B cell (primary cell): ENCODE results near the gene ALDOB. TPM values are rescaled to one million over a fixed set of nuclear protein-coding genes. Genes with fewer than 3 reads are reported as not detected.

Source experiments
- ATAC-seq: fragments of 200-7000 bp; cut with Tn5 transposase; one replicate; pipeline ENCODE4 v1.10.0; 2021; ENCODE audit warnings: low read depth, mild to moderate bottlenecking, moderate number of reproducible peaks, moderate library complexity
- CTCF ChIA-PET: fragments of 350-600 bp; sonication (Branson Sonifier 250); formaldehyde crosslinking; loops from one replicate; lab custom pipeline; 2021; ENCODE audit warnings: antibody characterized with exemption, inconsistent platforms; lab: Charles Lee
- POLR2A ChIA-PET: fragments of 350-600 bp; sonication (Branson Sonifier 250); formaldehyde crosslinking; loops from one replicate; lab custom pipeline; 2021; ENCODE audit warnings: antibody characterized with exemption; lab: Charles Lee
- DNase-seq: peaks from one replicate; pipeline ENCODE4 v3.0.0; 2013
- H2AFZ ChIP-seq: 2 replicates; pipeline ENCODE4 v1.6.1; 2012; ENCODE audit warnings: mild to moderate bottlenecking, low read depth, low read length; ENCODE audit not compliant: insufficient read depth, poor library complexity, severe bottlenecking
- H3K27ac ChIP-seq, 2 donors: 1 replicate in 1 of 2; 2 replicates in 1 of 2; pipeline ENCODE4 v1.5.1; 2012 to 2013; ENCODE audit warnings: low read length in 2 of 2, mild to moderate bottlenecking in 2 of 2, moderate library complexity in 1 of 2
- H3K27me3 ChIP-seq, 4 experiments: fragments of 200-600 bp in 1 of 4; sonication (generic) in 1 of 4; replicated peaks in 1 of 4; 1 replicate in 2 of 4; 2 replicates in 2 of 4; pipeline versions ENCODE4 v1.6.1 to v1.7.0; 2013 to 2016; ENCODE audit warnings: low read length in 3 of 4, mild to moderate bottlenecking in 2 of 4, mixed read lengths in 1 of 4, moderate library complexity in 1 of 4; ENCODE audit not compliant: insufficient read depth in 4 of 4, control insufficient read depth in 3 of 4; ENCODE audit errors: control extremely low read depth in 1 of 4
- H3K36me3 ChIP-seq, 2 experiments: replicated peaks in 1 of 2; 1 replicate in 1 of 2; 2 replicates in 1 of 2; pipeline versions ENCODE4 v1.6.1 to v1.7.1; 2013; ENCODE audit warnings: low read length in 1 of 2; ENCODE audit not compliant: insufficient read depth in 2 of 2, control insufficient read depth in 1 of 2; ENCODE audit errors: control extremely low read depth in 1 of 2, extremely low read depth in 1 of 2
- H3K4me1 ChIP-seq, 2 donors: fragments of 200-600 bp in 1 of 2; sonication (generic) in 1 of 2; 1 replicate in 1 of 2; 2 replicates in 1 of 2; pipeline versions ENCODE4 v1.5.1 to v1.6.1; 2013 to 2017; ENCODE audit warnings: low read length in 2 of 2; ENCODE audit not compliant: control insufficient read depth in 2 of 2, insufficient read depth in 2 of 2
- H3K4me2 ChIP-seq: replicated peaks from 2 replicates; pipeline ENCODE3; 2012; ENCODE audit warnings: mild to moderate bottlenecking, low read depth, low read length; ENCODE audit not compliant: poor library complexity, severe bottlenecking
- H3K4me3 ChIP-seq, 5 experiments: fragments of 200-600 bp in 1 of 5; sonication (generic) in 1 of 5; 1 replicate in 3 of 5; 2 replicates in 2 of 5; pipeline versions ENCODE4 v1.5.1 to v1.7.0; 2011 to 2016; ENCODE audit warnings: low read length in 4 of 5, mild to moderate bottlenecking in 4 of 5, low read depth in 2 of 5, control low read depth in 1 of 5, moderate library complexity in 1 of 5; ENCODE audit not compliant: insufficient read depth in 1 of 5; ENCODE audit errors: control extremely low read depth in 1 of 5, extremely low read depth in 1 of 5
- H3K79me2 ChIP-seq: fragments of 200-600 bp; sonication (generic); one replicate; pipeline ENCODE4 v1.6.0; 2016; ENCODE audit warnings: low read length; ENCODE audit not compliant: control insufficient read depth, insufficient read depth
- H3K9ac ChIP-seq: fragments of 200-600 bp; sonication (generic); 2 replicates; pipeline ENCODE4 v1.6.1; 2017; ENCODE audit warnings: mild to moderate bottlenecking, low read length, moderate library complexity
- H3K9me3 ChIP-seq, 3 donors: one replicate each; pipeline versions ENCODE4 v1.6.1 to v1.7.1; 2013; ENCODE audit warnings: low read length in 2 of 3; ENCODE audit not compliant: control insufficient read depth in 2 of 3, insufficient read depth in 1 of 3; ENCODE audit errors: control extremely low read depth in 1 of 3
- H4K20me1 ChIP-seq: 2 replicates; pipeline ENCODE4 v1.6.0; 2012; ENCODE audit warnings: mild to moderate bottlenecking, low read length; ENCODE audit not compliant: insufficient read depth, control insufficient read depth, poor library complexity, severe bottlenecking
- H3K27ac Mint-ChIP-seq: one replicate; pipeline ENCODE4 v1.8.0; 2021; ENCODE audit warnings: mixed read lengths
- H3K27me3 Mint-ChIP-seq: one replicate; pipeline ENCODE4 v1.8.0; 2021; ENCODE audit warnings: mixed read lengths
- H3K4me1 Mint-ChIP-seq: one replicate; pipeline ENCODE4 v1.8.0; 2021; ENCODE audit warnings: mixed read lengths
- H3K4me3 Mint-ChIP-seq: one replicate; pipeline ENCODE4 v1.8.0; 2021; ENCODE audit warnings: mixed read lengths
- H3K9me3 Mint-ChIP-seq: one replicate; pipeline ENCODE4 v1.8.0; 2022; ENCODE audit warnings: mixed read lengths; ENCODE audit not compliant: insufficient read depth
- CTCF ChIP-seq: fragments of 200-600 bp; IDR thresholded peaks from one replicate; pipeline ENCODE4 v1.8.0; 2022; ENCODE audit warnings: antibody characterized with exemption, mild to moderate bottlenecking
- EZH2 ChIP-seq: IDR thresholded peaks from 2 replicates; pipeline ENCODE4 v1.6.1; 2012; ENCODE audit warnings: borderline replicate concordance, low read depth, mild to moderate bottlenecking, moderate library complexity, low read length; ENCODE audit not compliant: insufficient read depth, poor library complexity, severe bottlenecking
- WGBS: methylation state at CpG from one replicate; pipeline ENCODE4 v1.1.5; 2013; ENCODE audit warnings: missing lambda C conversion rate; ENCODE audit not compliant: insufficient coverage; 5-methylcytosine and 5-hydroxymethylcytosine counted together
- intact Hi-C: fragments of 100-400 bp; cut with micrococcal nuclease; formaldehyde crosslinking; loops from one replicate; pipeline ENCODE4 v1.10.0; 2022
- polyA plus RNA-seq: library from polyadenylated mRNA; depleted of rRNA; stranded (reverse); fragments of >200 nt; gene quantifications from 2 replicates; pipeline ENCODE4 v1.2.3, GENCODE V29; 2012
- total RNA-seq, 2 donors: library from RNA; stranded (reverse); fragments of 120-200 nt in 1 of 2; gene quantifications; 1 replicate in 1 of 2; 2 replicates in 1 of 2; pipeline versions ENCODE4 v1.2.3 to v1.2.4, GENCODE V29; 2013 to 2022

ALDOB gene
- total and polyA plus RNA-seq, 2 donors (not counting 1 experiment from before 2014, with no cell fraction given): not detected

- H3K4me1 Mint-ChIP-seq: peaks cover 12% of the 10 kb centered on the region
- Histone ChIP-seq H3K4me2 (no peak overlapping the region), H3K4me3 (no peak overlapping the region), H3K27me3 (peaks cover 0 to 34% (median 28%) of the 10 kb centered on the region in 4 experiments), H4K20me1 (no peaks in the 10 kb centered on the region), H2AFZ (no peak overlapping the region), H3K4me1 (peaks cover 10 to 12% of the 10 kb centered on the region in 2 donors), H3K79me2 (no peaks in the 10 kb centered on the region), H3K9me3 (peaks cover 0 to 4% (median 0%) of the 10 kb centered on the region in 3 donors), H3K9ac (no peak overlapping the region), H3K36me3 (no peaks in the 10 kb centered on the region), H3K27ac (no peak overlapping the region)
- ChIA-PET POLR2A (no interaction called here), CTCF (interaction anchor here (1.9 kb wide), 1 partner anchor 12 kb away, joined by 6 read pairs; no protein-coding TSS in a partner anchor)
- DNase-seq: no peak
- intact Hi-C loops: loop anchor here (5.0 kb wide), 1 partner anchor 49 kb away; the partner anchor contains the start of genes MRPL50 and ZNF189
- no peak overlapping the region for H3K27ac Mint-ChIP-seq
- ATAC-seq: no peak
- H3K9me3 Mint-ChIP-seq: no peaks in the 10 kb centered on the region
- TF ChIP-seq EZH2: no peak
- no peak for TF ChIP-seq CTCF
- H3K27me3 Mint-ChIP-seq: peaks cover 64% of the 10 kb centered on the region
- H3K4me3 Mint-ChIP-seq: no peak overlapping the region
These were observed 11.2 kb upstream of the ALDOB start for GRCh38 chr9:101446732-101447131.

- no peaks in the 10 kb centered on the region for H3K9me3 Mint-ChIP-seq
- ATAC-seq: no peak
- ChIA-PET POLR2A (no interaction called here), CTCF (interaction anchor here (1.9 kb wide), 1 partner anchor 13 kb away, joined by 6 read pairs; no protein-coding TSS in a partner anchor)
- H3K9me3 ChIP-seq: peaks cover 0 to 4% (median 0%) of the 10 kb centered on the region in 3 donors
- no peak for DNase-seq
- peaks cover 0 to 36% (median 27%) of the 10 kb centered on the region in 4 experiments for H3K27me3 ChIP-seq
- WGBS: no CpG with 5 or more reads among the region's 5 CpGs
- intact Hi-C loops: loop anchor here (5.0 kb wide), 1 partner anchor 48 kb away; the partner anchor contains the start of genes MRPL50 and ZNF189
- no peak for TF ChIP-seq EZH2
- no peak for TF ChIP-seq CTCF
- peaks cover 12% of the 10 kb centered on the region for H3K4me1 Mint-ChIP-seq
- no peak overlapping the region for H3K4me3 ChIP-seq
- H3K4me1 ChIP-seq: peaks cover 10 to 12% of the 10 kb centered on the region in 2 donors
- no peak overlapping the region for H2AFZ ChIP-seq
- H3K36me3 ChIP-seq: no peaks in the 10 kb centered on the region
- no peak overlapping the region for H3K4me3 Mint-ChIP-seq
- no peak overlapping the region for H3K27ac ChIP-seq
- no peak overlapping the region for H3K4me2 ChIP-seq
- peaks cover 59% of the 10 kb centered on the region for H3K27me3 Mint-ChIP-seq
- no peaks in the 10 kb centered on the region for H3K79me2 ChIP-seq
- H4K20me1 ChIP-seq: no peaks in the 10 kb centered on the region
- H3K27ac Mint-ChIP-seq: no peak overlapping the region
- no peak overlapping the region for H3K9ac ChIP-seq
These were observed 9.9 kb upstream of the ALDOB start for GRCh38 chr9:101445353-101446029.
